GM18951 (cell line): ENCODE results near the gene TSNAXIP1.

Source experiments
- POLR2A ChIP-seq: IDR thresholded peaks from 4 replicates; pipeline ENCODE4 v1.6.1; 2011; ENCODE audit warnings: mild to moderate bottlenecking; ENCODE audit not compliant: insufficient read length, insufficient read depth; ENCODE audit errors: extremely low read depth
- in situ Hi-C: fragments of 300-500 bp; cut with MboI; formaldehyde crosslinking; loops from one replicate; pipeline ENCODE4 v1.12.0; 2022; ENCODE audit warnings: low sequenced_read_pairs, mixed read lengths, inconsistent platforms; ENCODE audit not compliant: unreplicated experiment

TSNAXIP1 gene, protein sequence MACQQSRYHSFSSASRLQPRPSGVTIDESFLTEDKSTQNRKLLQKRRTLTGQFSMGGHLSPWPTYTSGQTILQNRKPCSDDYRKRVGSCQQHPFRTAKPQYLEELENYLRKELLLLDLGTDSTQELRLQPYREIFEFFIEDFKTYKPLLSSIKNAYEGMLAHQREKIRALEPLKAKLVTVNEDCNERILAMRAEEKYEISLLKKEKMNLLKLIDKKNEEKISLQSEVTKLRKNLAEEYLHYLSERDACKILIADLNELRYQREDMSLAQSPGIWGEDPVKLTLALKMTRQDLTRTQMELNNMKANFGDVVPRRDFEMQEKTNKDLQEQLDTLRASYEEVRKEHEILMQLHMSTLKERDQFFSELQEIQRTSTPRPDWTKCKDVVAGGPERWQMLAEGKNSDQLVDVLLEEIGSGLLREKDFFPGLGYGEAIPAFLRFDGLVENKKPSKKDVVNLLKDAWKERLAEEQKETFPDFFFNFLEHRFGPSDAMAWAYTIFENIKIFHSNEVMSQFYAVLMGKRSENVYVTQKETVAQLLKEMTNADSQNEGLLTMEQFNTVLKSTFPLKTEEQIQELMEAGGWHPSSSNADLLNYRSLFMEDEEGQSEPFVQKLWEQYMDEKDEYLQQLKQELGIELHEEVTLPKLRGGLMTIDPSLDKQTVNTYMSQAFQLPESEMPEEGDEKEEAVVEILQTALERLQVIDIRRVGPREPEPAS

DNA sequence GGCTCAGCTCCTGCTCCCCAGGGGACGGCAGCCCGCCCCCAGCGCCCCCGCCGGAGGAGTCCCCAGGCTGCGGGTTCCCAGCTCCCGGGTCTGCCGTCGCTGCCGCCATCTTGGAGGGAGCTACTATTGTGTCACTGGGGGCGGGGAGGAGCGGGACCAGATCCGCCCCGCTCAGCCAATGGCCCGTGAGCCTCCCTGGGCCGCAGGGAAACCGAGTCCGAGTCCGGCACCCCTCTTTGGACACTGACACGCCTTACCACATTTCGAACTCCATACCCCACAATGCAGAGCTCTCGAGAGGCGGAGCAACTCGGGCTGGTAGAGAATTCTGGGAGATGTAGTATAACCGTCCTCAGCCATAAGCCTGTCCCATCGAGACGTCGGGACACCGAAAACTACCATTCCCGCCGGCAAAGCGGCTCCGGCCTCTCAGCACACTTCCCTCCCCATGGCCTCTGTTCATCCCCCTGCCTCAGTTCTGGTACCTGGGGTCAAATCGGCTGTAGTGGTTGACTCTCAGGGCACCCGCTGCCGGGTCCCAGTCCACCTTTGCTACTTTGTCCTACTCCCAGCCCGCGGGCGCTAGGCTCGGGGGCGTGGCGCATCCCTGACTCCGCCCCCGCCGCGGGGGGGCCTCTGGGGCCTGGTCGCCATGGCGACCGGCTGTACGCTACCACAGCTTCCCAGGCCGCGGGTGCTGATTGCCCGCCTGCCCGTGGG, at the start of gene TSNAXIP1, which contains the start of gene RANBP10:
TSNAXIP1 (plus strand) TSS at position 462 of the 720 bp plus-strand sequence. CDS start 261 bp downstream, outside the sequence.
RANBP10 (minus strand) TSS at position 133 of the 720 bp plus-strand sequence; CDS start at position 109, 24 bp downstream.
- TF ChIP-seq POLR2A: peak; percentile 90
- in situ Hi-C loops: no loop called here

DNA sequence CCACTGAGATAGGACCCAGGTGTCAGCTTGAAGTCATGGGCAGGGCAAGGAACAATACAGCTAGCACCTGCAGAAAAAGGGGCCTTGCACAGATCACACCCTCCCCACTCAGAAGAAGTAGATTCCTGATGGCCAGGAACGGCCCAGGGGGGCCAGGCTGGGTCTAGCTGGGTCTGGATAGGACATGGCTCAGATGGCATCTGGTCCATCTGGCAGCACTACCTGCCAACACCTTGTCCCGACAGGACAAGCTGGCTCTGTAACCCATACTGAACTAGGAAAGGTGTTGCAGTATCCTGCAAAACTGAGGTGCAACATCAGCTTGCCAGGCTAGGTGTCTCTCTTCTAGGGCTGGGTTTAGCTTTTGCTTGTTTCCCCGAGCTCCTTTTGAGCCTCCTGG, 48.7 kb upstream of the TSNAXIP1 start:
- no peak for TF ChIP-seq POLR2A
- in situ Hi-C loops: no loop called here

DNA sequence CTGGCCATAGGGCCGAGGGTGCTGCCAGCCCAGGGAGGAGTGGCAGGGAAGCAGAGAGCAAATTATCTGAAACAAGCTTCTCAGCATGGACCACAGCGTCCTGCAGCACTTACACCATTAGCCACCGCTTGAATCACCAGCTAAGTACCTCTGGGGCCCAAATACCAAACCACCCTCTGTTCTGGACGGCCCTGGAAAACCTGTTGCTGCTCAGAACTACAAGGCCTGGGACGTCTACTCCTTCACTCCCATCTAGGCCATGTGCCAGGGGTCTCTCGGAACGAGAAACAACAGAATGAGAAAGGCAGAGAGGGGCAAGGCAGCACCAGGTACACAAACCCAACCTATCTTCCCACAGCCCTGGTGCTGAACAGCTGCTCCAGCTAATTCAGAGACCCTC, 47.7 kb upstream of the TSNAXIP1 start:
- no peak for TF ChIP-seq POLR2A
- in situ Hi-C loops: no loop called here

DNA sequence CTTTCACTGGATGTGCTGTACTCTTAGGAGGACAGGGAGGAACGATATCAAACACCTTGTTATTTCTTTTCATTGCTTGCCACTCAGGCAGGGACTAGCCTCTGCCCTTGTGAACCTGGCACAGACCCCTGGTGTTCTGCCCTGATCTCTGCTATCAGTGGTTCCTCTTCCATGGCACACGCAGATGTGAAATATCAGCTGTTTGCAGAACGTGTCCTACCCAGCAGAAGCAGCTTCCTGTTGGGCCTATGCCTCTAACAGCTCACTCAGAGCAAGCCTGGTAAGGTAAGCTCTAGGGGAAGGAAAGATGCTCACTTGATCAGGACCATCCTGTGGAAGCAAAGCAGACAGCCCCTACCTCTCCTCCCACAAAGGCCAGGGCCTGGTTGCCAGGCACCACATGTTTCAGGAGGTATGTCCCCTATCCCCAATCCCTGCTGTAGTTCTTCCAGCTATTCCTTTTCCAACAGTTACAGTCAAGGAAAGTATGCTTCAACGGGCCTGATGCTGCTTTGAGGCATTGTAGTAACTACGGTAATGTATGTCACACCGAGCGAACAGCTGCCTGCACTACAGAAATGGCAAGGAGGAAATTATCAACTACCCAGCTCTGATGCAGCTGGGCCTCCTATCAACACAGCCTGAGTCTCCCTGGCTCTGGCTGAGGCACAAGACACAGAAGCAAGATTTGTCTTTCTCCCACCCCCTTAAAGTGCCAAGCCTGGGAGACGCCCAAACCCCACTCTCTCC, 46.3 kb upstream of the TSNAXIP1 start:
- in situ Hi-C loops: no loop called here
- no peak for TF ChIP-seq POLR2A

DNA sequence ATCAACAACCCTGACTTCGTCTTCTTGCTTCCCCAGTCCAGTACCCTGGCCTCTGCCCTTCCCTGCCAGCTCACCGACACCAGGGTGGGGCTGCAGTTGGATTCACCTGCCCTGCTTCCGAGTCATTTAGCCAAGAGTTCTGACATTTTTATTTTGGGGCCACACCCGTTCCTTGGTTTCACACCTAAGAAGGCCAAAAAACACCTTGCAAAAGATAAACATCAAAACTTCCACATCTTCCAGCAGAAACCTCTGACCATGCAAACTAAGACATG, 45.8 kb upstream of the TSNAXIP1 start:
- in situ Hi-C loops: no loop called here
- TF ChIP-seq POLR2A: no peak

DNA sequence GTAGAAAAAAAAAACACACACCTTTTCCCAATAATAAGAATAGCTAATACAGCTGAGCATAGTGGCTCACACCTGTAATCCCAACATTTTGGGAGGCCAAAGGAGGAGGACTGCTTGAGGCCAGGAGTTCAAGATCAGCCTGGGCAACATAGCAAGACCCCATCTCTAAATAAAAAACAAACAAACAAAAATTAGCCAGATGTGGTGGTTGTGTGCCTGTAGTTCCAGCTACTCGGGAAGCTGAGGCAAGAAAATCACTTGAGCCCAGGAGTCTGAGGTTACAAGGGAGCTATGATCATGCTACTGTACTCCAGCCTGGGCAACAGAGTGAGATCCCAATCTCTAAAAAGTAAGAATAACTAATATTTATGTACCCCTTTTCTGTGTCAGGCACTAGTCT, 44.8 kb upstream of the TSNAXIP1 start:
- no peak for TF ChIP-seq POLR2A
- in situ Hi-C loops: no loop called here

DNA sequence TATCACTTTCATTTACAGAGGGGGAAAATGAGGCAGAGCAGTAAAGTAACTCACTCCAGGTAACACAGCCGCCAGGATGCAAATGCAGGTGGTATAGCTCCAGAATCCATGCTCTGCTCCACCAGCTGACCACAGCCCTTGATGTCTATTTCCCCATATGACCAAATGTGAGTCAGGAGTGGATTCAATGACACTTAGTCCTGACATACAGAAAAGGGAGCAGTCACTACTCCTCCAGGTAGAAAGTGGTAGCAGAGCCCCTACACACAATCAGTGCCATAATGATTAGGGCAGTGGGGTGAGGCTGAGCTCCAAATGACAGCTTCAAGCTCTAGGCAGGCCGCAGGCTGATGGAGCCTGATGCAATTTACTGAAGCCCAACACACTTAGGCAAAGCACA, 44.3 kb upstream of the TSNAXIP1 start:
- TF ChIP-seq POLR2A: no peak
- in situ Hi-C loops: no loop called here

DNA sequence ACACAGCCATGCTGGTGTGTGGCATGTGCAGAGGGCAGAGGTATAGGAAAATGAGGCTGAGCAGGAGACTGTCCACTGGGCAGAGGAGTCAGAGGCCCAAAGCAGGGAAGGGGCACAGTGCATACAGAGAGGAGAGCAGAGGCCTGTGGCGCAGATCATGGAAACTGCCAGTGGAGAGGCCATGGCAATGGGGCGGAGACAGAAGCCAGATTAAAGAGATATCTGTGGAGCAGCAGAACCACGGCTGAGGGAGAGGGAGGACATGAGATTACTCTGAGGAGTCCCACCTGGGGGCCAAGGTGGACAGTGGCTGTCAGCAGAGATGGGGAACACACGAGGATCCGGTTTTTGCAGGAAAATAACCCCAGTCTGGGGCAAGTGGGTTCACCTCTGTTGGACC, 43.6 kb upstream of the TSNAXIP1 start:
- TF ChIP-seq POLR2A: no peak
- in situ Hi-C loops: no loop called here

DNA sequence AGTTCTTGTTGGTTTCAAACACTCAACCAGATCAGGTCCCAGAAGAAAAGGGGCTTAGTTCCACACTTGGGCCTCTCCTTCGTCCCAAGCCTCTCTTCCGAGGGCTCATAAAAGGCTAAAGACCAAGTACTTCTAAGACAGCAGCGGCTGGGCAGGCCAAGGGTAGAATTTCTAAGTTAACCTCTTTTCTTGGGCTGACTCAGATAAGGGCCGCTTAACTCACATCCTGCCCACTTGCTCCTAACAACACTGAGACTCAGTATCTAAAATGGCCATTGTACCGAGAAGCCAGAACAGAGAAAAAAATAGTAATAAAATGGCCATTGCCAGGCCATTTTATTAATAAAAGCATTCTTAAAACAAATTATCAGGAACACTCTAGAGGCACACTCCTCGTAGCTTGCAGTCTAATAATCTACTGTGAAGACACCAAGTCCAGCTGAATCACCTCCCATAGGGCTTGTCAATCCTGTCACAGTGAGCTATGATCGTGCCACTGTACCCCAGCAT, 42.5 kb upstream of the TSNAXIP1 start:
- no peak for TF ChIP-seq POLR2A
- in situ Hi-C loops: no loop called here

DNA sequence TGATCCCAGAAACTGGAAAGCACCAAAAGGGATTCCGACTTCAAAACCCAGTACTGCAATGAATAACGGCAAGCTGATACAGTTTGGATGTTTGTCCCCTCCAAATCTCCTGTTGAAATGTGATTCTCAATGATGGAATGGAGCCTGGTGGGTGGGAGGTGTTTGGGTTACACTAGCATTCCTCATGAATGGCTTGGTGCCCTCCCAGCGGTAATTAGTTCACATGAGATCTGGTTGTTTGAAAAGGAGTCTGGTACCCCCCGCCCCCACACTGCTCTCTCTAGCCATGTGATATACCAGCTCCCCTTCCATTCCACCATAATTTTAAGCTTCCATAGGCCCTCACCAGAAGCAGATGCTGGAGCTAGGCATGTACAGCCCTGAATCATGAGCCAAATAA, 40.4 kb upstream of the TSNAXIP1 start:
- TF ChIP-seq POLR2A: no peak
- in situ Hi-C loops: no loop called here

DNA sequence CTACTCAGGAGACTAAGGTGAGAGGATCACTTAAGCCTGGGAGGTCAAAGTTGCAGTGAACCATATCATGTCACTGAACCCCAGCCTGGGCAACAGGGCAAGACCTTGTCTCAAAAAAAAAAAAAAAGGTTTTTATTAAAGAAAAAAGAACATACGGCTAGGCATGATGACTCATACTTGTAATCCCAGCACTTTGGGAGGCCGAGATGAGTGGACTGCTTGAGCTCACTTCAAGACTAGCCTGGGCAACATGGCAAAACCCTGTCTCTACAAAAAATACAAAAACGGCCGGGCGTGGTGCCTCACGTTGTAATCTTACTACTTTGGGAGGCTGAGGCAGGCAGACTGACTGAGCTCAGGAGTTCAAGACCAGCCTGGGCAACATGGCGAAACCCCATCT, 38.7 kb upstream of the TSNAXIP1 start:
- no peak for TF ChIP-seq POLR2A
- in situ Hi-C loops: no loop called here

DNA sequence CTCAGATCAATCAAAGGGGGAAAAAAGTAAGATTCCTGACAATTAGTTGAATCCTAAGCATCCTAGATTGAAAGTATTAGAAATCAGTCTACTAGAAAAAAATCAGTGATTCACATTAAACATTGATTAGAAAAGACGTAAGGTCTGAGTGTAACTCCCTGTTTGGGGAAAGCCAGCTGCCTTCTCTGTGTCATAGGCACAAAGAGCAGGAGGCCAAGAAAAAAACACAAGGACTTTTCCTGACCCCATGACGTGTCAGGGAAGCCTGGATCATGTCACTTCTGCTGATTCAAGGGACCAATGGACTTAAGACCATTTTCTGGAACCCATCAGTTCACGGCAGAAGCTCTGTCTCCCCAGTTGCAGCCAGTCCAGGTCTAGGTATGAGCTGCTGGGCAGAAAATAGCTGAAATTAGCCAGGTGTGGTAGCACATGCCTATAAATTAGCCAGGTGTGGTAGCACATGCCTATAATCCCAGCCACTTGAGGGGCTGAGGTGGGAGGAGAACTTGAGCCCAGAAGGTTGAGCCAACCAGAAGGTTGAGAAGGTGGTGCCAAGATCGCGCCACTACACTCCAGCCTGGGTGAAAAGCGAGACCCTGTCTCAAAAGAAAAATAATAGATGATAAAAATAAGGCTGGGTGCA, 36.2 kb upstream of the TSNAXIP1 start:
- TF ChIP-seq POLR2A: no peak
- in situ Hi-C loops: no loop called here
